B cell (primary cell): ENCODE results near the gene ZC3H7B. TPM values are rescaled to one million over a fixed set of nuclear protein-coding genes. Genes with fewer than 3 reads are reported as not detected.

Experiments
- ATAC-seq: fragments of 200-7000 bp; cut with Tn5 transposase; one replicate; pipeline ENCODE4 v1.10.0; 2021; ENCODE audit warnings: low read depth, mild to moderate bottlenecking, moderate number of reproducible peaks, moderate library complexity
- CTCF ChIA-PET: fragments of 350-600 bp; sonication (Branson Sonifier 250); formaldehyde crosslinking; loops from one replicate; lab custom pipeline; 2021; ENCODE audit warnings: antibody characterized with exemption, inconsistent platforms; lab: Charles Lee
- POLR2A ChIA-PET: fragments of 350-600 bp; sonication (Branson Sonifier 250); formaldehyde crosslinking; loops from one replicate; lab custom pipeline; 2021; ENCODE audit warnings: antibody characterized with exemption; lab: Charles Lee
- DNase-seq: peaks from one replicate; pipeline ENCODE4 v3.0.0; 2013
- H2AFZ ChIP-seq: 2 replicates; pipeline ENCODE4 v1.6.1; 2012; ENCODE audit warnings: mild to moderate bottlenecking, low read depth, low read length; ENCODE audit not compliant: insufficient read depth, poor library complexity, severe bottlenecking
- H3K27ac ChIP-seq, 2 donors: 1 replicate in 1 of 2; 2 replicates in 1 of 2; pipeline ENCODE4 v1.5.1; 2012 to 2013; ENCODE audit warnings: low read length in 2 of 2, mild to moderate bottlenecking in 2 of 2, moderate library complexity in 1 of 2
- H3K27me3 ChIP-seq, 4 experiments: fragments of 200-600 bp in 1 of 4; sonication (generic) in 1 of 4; replicated peaks in 1 of 4; 1 replicate in 2 of 4; 2 replicates in 2 of 4; pipeline versions ENCODE4 v1.6.1 to v1.7.0; 2013 to 2016; ENCODE audit warnings: low read length in 3 of 4, mild to moderate bottlenecking in 2 of 4, mixed read lengths in 1 of 4, moderate library complexity in 1 of 4; ENCODE audit not compliant: insufficient read depth in 4 of 4, control insufficient read depth in 3 of 4; ENCODE audit errors: control extremely low read depth in 1 of 4
- H3K36me3 ChIP-seq, 2 experiments: replicated peaks in 1 of 2; 1 replicate in 1 of 2; 2 replicates in 1 of 2; pipeline versions ENCODE4 v1.6.1 to v1.7.1; 2013; ENCODE audit warnings: low read length in 1 of 2; ENCODE audit not compliant: insufficient read depth in 2 of 2, control insufficient read depth in 1 of 2; ENCODE audit errors: control extremely low read depth in 1 of 2, extremely low read depth in 1 of 2
- H3K4me1 ChIP-seq, 2 donors: fragments of 200-600 bp in 1 of 2; sonication (generic) in 1 of 2; 1 replicate in 1 of 2; 2 replicates in 1 of 2; pipeline versions ENCODE4 v1.5.1 to v1.6.1; 2013 to 2017; ENCODE audit warnings: low read length in 2 of 2; ENCODE audit not compliant: control insufficient read depth in 2 of 2, insufficient read depth in 2 of 2
- H3K4me2 ChIP-seq: replicated peaks from 2 replicates; pipeline ENCODE3; 2012; ENCODE audit warnings: mild to moderate bottlenecking, low read depth, low read length; ENCODE audit not compliant: poor library complexity, severe bottlenecking
- H3K4me3 ChIP-seq, 5 experiments: fragments of 200-600 bp in 1 of 5; sonication (generic) in 1 of 5; 1 replicate in 3 of 5; 2 replicates in 2 of 5; pipeline versions ENCODE4 v1.5.1 to v1.7.0; 2011 to 2016; ENCODE audit warnings: low read length in 4 of 5, mild to moderate bottlenecking in 4 of 5, low read depth in 2 of 5, control low read depth in 1 of 5, moderate library complexity in 1 of 5; ENCODE audit not compliant: insufficient read depth in 1 of 5; ENCODE audit errors: control extremely low read depth in 1 of 5, extremely low read depth in 1 of 5
- H3K79me2 ChIP-seq: fragments of 200-600 bp; sonication (generic); one replicate; pipeline ENCODE4 v1.6.0; 2016; ENCODE audit warnings: low read length; ENCODE audit not compliant: control insufficient read depth, insufficient read depth
- H3K9ac ChIP-seq: fragments of 200-600 bp; sonication (generic); 2 replicates; pipeline ENCODE4 v1.6.1; 2017; ENCODE audit warnings: mild to moderate bottlenecking, low read length, moderate library complexity
- H3K9me3 ChIP-seq, 3 donors: one replicate each; pipeline versions ENCODE4 v1.6.1 to v1.7.1; 2013; ENCODE audit warnings: low read length in 2 of 3; ENCODE audit not compliant: control insufficient read depth in 2 of 3, insufficient read depth in 1 of 3; ENCODE audit errors: control extremely low read depth in 1 of 3
- H4K20me1 ChIP-seq: 2 replicates; pipeline ENCODE4 v1.6.0; 2012; ENCODE audit warnings: mild to moderate bottlenecking, low read length; ENCODE audit not compliant: insufficient read depth, control insufficient read depth, poor library complexity, severe bottlenecking
- H3K27ac Mint-ChIP-seq: one replicate; pipeline ENCODE4 v1.8.0; 2021; ENCODE audit warnings: mixed read lengths
- H3K27me3 Mint-ChIP-seq: one replicate; pipeline ENCODE4 v1.8.0; 2021; ENCODE audit warnings: mixed read lengths
- H3K4me1 Mint-ChIP-seq: one replicate; pipeline ENCODE4 v1.8.0; 2021; ENCODE audit warnings: mixed read lengths
- H3K4me3 Mint-ChIP-seq: one replicate; pipeline ENCODE4 v1.8.0; 2021; ENCODE audit warnings: mixed read lengths
- H3K9me3 Mint-ChIP-seq: one replicate; pipeline ENCODE4 v1.8.0; 2022; ENCODE audit warnings: mixed read lengths; ENCODE audit not compliant: insufficient read depth
- CTCF ChIP-seq: fragments of 200-600 bp; IDR thresholded peaks from one replicate; pipeline ENCODE4 v1.8.0; 2022; ENCODE audit warnings: antibody characterized with exemption, mild to moderate bottlenecking
- EZH2 ChIP-seq: IDR thresholded peaks from 2 replicates; pipeline ENCODE4 v1.6.1; 2012; ENCODE audit warnings: borderline replicate concordance, low read depth, mild to moderate bottlenecking, moderate library complexity, low read length; ENCODE audit not compliant: insufficient read depth, poor library complexity, severe bottlenecking
- WGBS: methylation state at CpG from one replicate; pipeline ENCODE4 v1.1.5; 2013; ENCODE audit warnings: missing lambda C conversion rate; ENCODE audit not compliant: insufficient coverage; 5-methylcytosine and 5-hydroxymethylcytosine counted together
- intact Hi-C: fragments of 100-400 bp; cut with micrococcal nuclease; formaldehyde crosslinking; loops from one replicate; pipeline ENCODE4 v1.10.0; 2022
- polyA plus RNA-seq: library from polyadenylated mRNA; depleted of rRNA; stranded (reverse); fragments of >200 nt; gene quantifications from 2 replicates; pipeline ENCODE4 v1.2.3, GENCODE V29; 2012
- total RNA-seq, 2 donors: library from RNA; stranded (reverse); fragments of 120-200 nt in 1 of 2; gene quantifications; 1 replicate in 1 of 2; 2 replicates in 1 of 2; pipeline versions ENCODE4 v1.2.3 to v1.2.4, GENCODE V29; 2013 to 2022

ZC3H7B gene
- total and polyA plus RNA-seq, 2 donors (not counting 1 experiment from before 2014, with no cell fraction given) = 29.8 to 41.9 TPM

- no peak overlapping the region for H3K4me3 Mint-ChIP-seq
- no peak overlapping the region for H3K27ac Mint-ChIP-seq
- no peak for ATAC-seq
- no peaks in the 10 kb centered on the region for H3K4me1 ChIP-seq
- H3K9me3 ChIP-seq = no peaks in the 10 kb centered on the region
- H2AFZ ChIP-seq = no peak overlapping the region
- 93% methylated on average over 9 of the region's 10 CpGs for WGBS
- intact Hi-C loops = no loop called here
- POLR2A ChIA-PET = no interaction called here
- no peaks in the 10 kb centered on the region for H3K79me2 ChIP-seq
- H3K36me3 ChIP-seq = peaks cover 0 to 74% of the 10 kb centered on the region in 2 experiments
- TF ChIP-seq CTCF (no peak), EZH2 (no peak)
- no peaks in the 10 kb centered on the region for H4K20me1 ChIP-seq
- no peaks in the 10 kb centered on the region for H3K27me3 Mint-ChIP-seq
- no peaks in the 10 kb centered on the region for H3K27me3 ChIP-seq
- H3K9ac ChIP-seq = no peak overlapping the region
- H3K9me3 Mint-ChIP-seq = no peaks in the 10 kb centered on the region
- H3K27ac ChIP-seq = no peak overlapping the region
- no peak for DNase-seq
- H3K4me3 ChIP-seq = no peak overlapping the region
- no peaks in the 10 kb centered on the region for H3K4me1 Mint-ChIP-seq
- no peak overlapping the region for H3K4me2 ChIP-seq
- CTCF ChIA-PET = no interaction called here
These were observed 52.7 kb downstream of the ZC3H7B start for GRCh38 chr22:41353862-41354575.

GRCh38 chr22:41354979-41355378 lies 53.7 kb downstream of the ZC3H7B start:
- no peaks in the 10 kb centered on the region for H4K20me1 ChIP-seq
- ChIA-PET CTCF (no interaction called here), POLR2A (no interaction called here)
- TF ChIP-seq EZH2 (no peak), CTCF (no peak)
- Mint-ChIP-seq H3K27me3 (no peaks in the 10 kb centered on the region), H3K27ac (no peak overlapping the region), H3K4me1 (no peaks in the 10 kb centered on the region), H3K4me3 (no peak overlapping the region), H3K9me3 (no peaks in the 10 kb centered on the region)
- no peak for DNase-seq
- H2AFZ ChIP-seq = no peak overlapping the region
- no peak overlapping the region for H3K9ac ChIP-seq
- no peak for ATAC-seq
- no peaks in the 10 kb centered on the region for H3K4me1 ChIP-seq
- no peaks in the 10 kb centered on the region for H3K27me3 ChIP-seq
- no peak overlapping the region for H3K4me2 ChIP-seq
- H3K36me3 ChIP-seq = peaks cover 0 to 64% of the 10 kb centered on the region in 2 experiments
- H3K27ac ChIP-seq = no peak overlapping the region
- H3K4me3 ChIP-seq = no peak overlapping the region
- WGBS = 97% methylated on average over 10 of the region's 10 CpGs
- no peaks in the 10 kb centered on the region for H3K9me3 ChIP-seq
- no peaks in the 10 kb centered on the region for H3K79me2 ChIP-seq
- intact Hi-C loops = no loop called here
